Epithelial cell of esophagus (primary cell): ENCODE data around the gene AMZ1.
"Not testable (repeated sequence)": the region's sequence is repeated elsewhere in the genome, so short reads cannot be mapped to it uniquely, and the experiment has no call there.

Experiments used
- DNase-seq: peaks from one replicate; pipeline ENCODE4 v3.0.0; 2010; ENCODE audit warnings: low read depth
- H3K4me3 ChIP-seq: 2 replicates; pipeline ENCODE4 v1.5.1; 2011; ENCODE audit warnings: mild to moderate bottlenecking, low read length, control low read depth
- CTCF ChIP-seq: IDR thresholded peaks from 2 replicates; pipeline ENCODE4 v1.5.1; 2011; ENCODE audit warnings: low read depth, mild to moderate bottlenecking, low read length, control low read depth, inconsistent platforms; ENCODE audit not compliant: insufficient read depth; ENCODE audit errors: missing control alignments

AMZ1 gene

GRCh38 chr7:2670171-2670570, 17.8 kb upstream of the AMZ1 start:
- no peak overlapping the region for H3K4me3 ChIP-seq
- DNase-seq, result no peak
- no peak for TF ChIP-seq CTCF

GRCh38 chr7:2670720-2671391, 17.1 kb upstream of the AMZ1 start:
- DNase-seq, result peak; percentile 58
- TF ChIP-seq CTCF, result peak; percentile 81

GRCh38 chr7:2673214-2673613, 14.8 kb upstream of the AMZ1 start:
- not testable (repeated sequence) for H3K4me3 ChIP-seq, DNase-seq

More at GRCh38 chr7:2670720-2671391, 17.1 kb upstream of the AMZ1 start:
- H3K4me3 ChIP-seq, result no peak overlapping the region

GRCh38 chr7:2673934-2674333, 14.1 kb upstream of the AMZ1 start:
- no peak for TF ChIP-seq CTCF
- no peak for DNase-seq
- no peak overlapping the region for H3K4me3 ChIP-seq

- no peak overlapping the region for H3K4me3 ChIP-seq
- TF ChIP-seq CTCF, result no peak
- no peak for DNase-seq
Measured at GRCh38 chr7:2675256-2675764, 12.7 kb upstream of the AMZ1 start.

- DNase-seq, result not testable (repeated sequence)
Measured at GRCh38 chr7:2676576-2676975, 11.4 kb upstream of the AMZ1 start.

GRCh38 chr7:2678454-2678853, 9.5 kb upstream of the AMZ1 start:
- not testable (repeated sequence) for DNase-seq, H3K4me3 ChIP-seq

More at GRCh38 chr7:2676576-2676975, 11.4 kb upstream of the AMZ1 start:
- not testable (repeated sequence) for H3K4me3 ChIP-seq

- H3K4me3 ChIP-seq, DNase-seq: not testable (repeated sequence)
Measured at GRCh38 chr7:2679135-2680127, 8.6 kb upstream of the AMZ1 start.

- no peak overlapping the region for H3K4me3 ChIP-seq
- no peak for TF ChIP-seq CTCF
- no peak for DNase-seq
Measured at GRCh38 chr7:2680256-2680655, 7.7 kb upstream of the AMZ1 start.
